Measurements from ENCODE around the gene F13B.

- TF ChIP-seq GATA2 (IDR thresholded peaks at IDR 0.05; ENCODE audit: low read depth, low read length), result peak; percentile 60; the same call in 1 of the 2 replicates
- TF ChIP-seq GATA3 (IDR thresholded peaks at IDR 0.05; ENCODE audit: low read depth, low read length), result 0 out of 2 replicates have a peak, but pooled peaks have one; percentile 11
These were observed 49.4 kb downstream of the F13B start for GRCh38 chr1:197017558-197018146.
